GM21390 (cell line): Measurements from ENCODE around the gene TMEM95.
A peak's percentile ranks its signal among the peaks of the same experiment; 100 is the strongest.
"Not testable (repeated sequence)": the region's sequence is repeated elsewhere in the genome, so short reads cannot be mapped to it uniquely, and the experiment has no call there.

Source experiments
- ATAC-seq: cut with Tn5 transposase; IDR thresholded peaks from one replicate; pipeline ENCODE4 v1.9.1; 2021; ENCODE audit not compliant: unreplicated experiment

The TMEM95 gene

DNA sequence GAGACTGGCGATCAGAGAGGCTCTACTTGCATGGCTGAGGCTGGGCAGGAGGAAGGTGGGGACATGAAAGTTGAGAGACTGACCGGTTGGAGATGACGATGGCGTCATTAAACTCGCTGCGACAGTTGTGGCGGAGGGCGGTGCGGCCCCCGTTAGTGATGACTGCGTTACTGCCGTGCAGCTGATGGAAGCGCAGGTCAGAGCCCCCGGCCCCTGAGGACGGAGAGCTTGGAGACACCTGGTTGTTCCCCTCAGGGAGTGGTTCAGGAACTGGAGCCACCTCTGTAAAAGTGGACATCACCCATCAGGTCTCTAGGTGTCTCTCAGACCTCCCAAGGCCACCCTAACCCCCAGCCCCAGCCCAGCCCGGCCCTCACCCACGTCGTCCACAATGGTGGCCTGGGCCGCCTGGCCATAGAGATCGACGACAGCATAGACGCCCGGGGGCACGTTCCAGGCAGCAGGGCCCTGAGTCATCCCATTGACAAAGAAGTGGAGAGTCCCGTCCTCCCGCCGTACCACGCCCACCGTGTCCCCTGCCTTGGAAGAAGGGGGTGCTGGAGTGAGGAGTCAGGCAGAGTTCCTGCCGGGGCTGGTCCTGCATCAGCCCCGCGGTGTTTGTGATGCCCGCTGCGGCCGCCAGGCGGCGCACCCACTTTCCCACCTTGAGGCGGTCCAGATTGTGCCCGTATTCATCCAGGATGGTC is 31.1 kb upstream of the TMEM95 start:
- ATAC-seq = no peak

DNA sequence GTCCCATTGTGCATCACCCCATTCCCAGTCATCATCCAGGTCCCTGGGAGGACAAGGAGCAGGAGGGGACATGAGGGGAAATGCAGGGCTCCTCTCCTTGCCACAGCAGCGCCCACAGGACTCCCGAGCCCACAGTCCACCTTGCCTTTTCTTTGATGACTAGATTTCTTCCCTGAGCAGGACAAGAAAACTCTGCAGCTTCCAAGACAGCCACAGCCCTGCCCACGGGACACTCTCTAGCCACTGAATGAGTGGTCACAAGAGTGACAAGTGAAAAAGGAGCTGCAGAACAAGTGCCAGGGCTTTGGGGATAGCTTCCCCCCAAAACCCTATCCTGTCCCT is 30.5 kb upstream of the TMEM95 start:
- no peak for ATAC-seq

DNA sequence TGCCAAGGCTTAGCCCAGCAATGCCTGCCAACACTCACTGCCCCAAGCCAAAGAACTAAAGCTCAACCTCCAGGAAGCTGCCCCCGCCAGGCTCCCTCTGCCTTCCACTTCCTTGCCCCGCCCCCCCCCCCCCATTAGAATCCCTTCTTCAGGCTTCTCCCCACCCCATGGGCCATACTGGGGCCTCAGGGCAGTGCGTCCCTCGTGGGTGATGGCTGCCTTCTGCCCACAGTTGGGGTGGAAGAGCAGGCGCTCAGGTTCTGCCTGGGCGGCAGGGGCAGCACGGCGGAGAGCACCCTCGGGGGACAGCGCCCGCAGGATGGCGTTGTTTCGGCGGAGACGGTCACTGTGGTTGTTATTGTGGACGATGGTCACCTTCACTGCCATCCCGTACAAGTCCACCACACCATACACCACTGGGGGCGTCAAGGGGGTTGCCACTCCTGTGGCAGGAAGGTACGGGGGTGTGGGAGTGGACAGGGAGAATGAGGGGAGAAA is 29.9 kb upstream of the TMEM95 start:
- ATAC-seq = no peak

DNA sequence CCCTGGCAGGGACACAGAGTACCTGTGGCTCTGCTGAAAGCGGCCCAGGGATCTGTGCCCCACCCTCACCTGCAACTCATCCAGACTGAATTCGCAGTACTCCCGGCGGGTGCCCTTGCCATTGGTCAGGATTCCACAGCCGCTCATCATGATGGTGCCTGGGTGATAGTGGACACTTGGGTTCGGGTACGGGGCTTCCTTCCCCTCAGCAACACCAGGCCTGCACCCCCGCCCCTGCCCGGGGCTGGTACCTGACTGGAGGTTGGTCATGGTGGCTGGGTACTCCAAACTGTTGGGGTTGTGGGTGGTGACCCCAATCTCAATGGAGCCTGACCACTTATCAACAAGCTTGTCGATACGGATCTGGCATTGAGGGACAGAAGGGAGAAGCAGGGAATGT is 28.8 kb upstream of the TMEM95 start:
- ATAC-seq = no peak

DNA sequence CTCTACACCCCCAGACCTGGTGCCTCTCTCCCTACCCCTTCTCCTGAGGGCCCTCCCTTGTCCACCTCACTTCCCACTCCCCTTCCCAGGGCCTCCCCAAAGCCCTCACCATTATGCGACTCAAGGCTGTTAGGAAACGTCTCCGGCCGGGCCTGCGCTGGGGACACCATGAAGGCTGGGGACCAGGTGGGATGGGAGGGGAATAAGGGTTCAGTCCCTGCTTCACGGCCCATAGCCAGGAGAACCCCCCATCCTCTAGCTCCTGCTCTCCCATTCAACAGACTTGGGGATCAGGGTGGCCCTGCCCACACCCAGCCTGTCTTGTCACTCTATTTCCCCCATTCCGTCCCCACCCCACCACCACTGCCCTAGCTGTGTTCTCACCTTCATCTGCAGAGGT is 27.9 kb upstream of the TMEM95 start:
- ATAC-seq = no peak

DNA sequence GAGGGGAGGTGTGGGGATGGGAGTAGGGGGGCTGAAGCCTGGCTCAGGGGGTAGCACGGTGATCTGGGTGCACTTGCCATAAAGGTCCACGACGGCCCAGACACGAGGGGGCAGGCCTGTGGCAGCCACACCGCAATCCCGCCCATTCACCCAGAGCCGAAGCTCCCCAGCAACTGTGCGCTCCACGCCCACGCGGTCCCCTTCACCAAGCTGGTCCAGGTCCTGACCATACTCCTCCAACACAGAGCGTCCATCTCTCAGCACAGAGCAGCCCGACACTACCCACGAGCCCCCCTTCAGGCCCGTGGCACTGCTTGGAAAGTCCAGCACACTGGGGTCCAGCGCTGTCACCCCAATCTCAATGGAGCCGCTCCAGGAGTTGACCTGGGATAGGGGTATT is 27.5 kb upstream of the TMEM95 start:
- ATAC-seq = no peak

DNA sequence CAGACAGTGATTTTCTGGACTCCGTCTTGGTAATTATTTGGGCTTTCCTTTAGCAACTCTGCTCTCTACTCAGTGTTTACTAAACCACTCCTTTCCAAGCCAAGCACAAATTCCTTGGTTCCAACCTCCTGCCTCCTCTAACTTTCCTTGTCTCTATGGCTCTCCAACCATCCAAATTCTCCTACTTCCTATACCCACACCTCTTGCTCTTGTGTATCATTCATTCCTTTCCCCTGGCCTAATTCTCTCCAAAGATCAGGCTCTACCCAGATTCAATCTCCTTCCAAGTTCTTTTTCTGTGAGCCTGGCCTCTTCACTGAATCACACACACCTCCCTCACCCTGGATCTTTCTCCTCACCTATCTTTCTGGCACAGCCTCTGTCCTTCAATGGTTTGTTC is 26.9 kb upstream of the TMEM95 start:
- no peak for ATAC-seq

DNA sequence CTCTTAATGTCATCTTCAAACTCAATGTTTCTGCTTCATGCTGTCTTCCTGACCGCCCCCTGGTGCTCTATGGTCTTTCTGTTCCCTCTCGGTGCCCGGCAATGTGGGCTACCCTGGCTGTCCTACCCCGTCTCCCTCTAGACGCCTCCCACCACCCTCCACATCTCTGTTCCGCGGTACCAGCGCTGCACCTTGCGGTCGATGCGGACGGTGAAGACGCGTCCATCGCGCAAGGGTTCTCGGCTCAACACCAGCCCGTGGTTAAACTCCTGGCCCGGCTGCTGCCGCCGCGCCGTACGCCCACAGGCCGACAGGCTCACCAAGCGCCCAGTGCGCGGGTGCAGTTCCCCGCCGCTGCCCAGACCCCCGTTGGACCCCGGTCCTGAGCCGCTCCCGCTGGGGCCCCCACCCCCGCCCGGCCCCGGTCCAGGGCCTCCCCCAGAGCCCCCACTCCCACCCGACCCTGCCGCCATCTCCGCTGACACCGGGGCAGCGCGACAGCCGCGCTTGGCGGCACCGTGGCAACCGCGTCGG is 26.0 kb upstream of the TMEM95 start, which contains the start of gene NEURL4:
Gene NEURL4 (minus strand): TSS at position 496 of the 534 bp plus-strand sequence. CDS start 23 bp downstream, at position 473.
- ATAC-seq = no peak

DNA sequence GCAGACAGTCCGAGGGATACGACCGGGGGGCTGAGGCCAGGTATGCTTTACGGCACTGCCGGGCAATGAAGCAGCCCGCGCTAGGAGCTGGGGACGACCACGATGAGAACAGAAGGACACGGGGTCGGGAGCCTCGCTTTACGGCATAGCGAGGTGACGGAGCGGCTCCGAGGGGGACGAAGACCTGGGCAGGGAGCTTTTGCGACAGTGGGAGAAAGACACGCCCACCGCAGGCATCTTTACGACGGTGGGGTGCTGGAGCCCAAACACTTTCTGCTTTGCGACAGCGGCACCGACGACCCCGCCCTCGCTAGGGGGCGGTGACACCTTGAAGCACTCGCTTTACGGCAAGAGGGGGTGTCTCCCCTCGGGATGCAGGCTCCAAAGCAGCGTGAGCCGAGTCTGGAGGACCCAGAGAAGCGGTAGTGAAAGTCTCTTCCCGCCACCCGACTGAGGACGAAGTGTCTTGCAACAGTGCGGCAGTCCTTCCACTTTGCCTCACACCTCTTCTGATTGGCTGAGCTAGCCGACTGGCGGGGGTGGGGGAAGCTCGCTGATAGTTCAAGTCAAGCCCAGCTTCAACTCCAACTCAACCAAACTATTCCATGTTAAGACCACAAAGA is 25.5 kb upstream of the TMEM95 start:
- ATAC-seq = peak; percentile 54

DNA sequence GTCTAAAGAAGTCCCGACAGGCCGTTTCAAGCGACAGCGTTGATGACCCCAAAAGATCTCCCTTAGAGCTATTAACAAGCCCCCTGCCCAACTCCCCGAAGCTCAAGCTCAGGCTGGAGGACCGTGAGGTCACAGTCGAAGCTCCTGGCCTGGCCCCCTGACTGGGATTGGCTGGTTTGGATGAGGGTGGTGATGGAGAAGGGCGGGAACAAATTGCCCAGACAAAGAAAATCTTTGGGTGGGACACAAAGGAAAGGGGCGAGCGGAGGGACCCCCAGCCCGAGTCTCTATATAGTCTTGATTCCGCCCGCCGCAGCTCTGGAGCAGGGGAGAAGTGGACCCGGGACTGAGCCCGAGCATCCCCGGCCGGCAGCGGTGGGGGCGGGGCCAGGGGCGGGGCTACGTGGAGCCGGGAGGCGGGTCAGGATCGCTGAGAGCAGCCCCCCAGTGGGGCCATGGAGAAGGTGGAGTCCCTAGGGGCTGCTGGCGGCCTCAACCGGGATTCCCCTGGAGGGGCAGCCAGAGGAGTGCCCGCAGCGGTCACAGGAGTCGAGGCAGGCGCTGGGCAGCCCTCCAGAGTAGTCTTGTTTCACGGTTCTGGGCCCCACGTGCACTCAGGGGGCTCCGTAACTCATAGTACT is 24.8 kb upstream of the TMEM95 start:
- ATAC-seq = peak; percentile 39

DNA sequence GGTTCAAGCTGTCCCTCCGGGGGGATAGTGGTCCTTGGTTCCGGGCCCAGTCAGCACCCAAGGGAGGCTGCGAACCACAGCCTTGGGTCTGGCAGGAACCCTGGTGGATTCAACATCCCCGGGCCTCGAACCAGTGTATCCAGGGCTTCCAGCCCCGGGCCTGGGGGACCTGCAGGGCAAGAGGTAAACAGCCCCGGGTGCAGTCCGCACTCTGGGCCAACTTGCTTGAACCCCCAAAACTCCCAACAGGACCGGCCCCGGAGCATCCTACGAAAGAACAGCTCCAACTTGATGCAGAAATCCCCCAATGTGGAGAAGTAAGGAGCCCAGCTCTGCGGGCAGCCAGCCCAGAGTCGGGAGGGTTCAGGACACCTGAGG is 24.3 kb upstream of the TMEM95 start:
- no peak for ATAC-seq

DNA sequence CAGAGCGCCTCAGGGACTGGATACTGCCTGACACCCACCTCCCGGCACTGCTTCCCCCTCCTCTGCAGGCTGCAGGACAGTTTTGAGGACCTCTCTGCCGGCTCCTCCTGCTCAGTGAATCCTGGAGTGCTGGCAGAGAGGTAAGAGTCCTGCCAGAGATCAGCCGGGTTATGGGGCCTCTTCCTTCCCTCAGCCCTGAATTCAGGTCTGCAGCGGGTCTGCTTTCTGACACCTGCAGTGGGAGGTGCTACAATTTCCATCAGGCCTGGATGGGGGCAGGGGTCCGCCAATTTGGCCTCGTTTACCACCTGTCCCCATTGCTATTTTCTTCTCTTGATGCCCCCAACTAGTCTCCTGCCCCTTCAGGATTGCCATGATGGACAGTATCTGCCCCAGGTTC is 22.8 kb upstream of the TMEM95 start:
- ATAC-seq = no peak

DNA sequence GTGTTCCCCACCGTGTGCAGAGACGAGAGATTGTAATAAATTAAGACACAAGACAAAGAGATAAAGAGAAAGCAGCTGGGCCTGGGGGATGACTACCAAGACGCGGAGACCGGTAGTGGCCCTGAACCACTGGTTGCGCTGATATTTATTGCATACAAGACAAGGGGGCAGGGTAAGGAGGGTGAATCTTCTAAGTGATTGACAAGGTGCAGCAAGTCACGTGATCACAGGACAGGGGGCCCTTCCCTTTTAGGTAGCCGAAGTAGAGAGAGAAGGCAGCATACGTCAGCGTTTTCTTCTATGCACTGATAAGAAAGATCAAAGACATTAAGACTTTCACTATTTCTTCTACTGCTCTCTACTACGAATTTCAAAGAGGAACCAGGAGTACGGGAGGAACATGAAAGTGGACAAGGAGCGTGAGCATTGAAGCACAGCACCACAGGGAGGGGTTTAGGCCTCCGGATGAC is 22.3 kb upstream of the TMEM95 start:
- ATAC-seq = not testable (repeated sequence)

DNA sequence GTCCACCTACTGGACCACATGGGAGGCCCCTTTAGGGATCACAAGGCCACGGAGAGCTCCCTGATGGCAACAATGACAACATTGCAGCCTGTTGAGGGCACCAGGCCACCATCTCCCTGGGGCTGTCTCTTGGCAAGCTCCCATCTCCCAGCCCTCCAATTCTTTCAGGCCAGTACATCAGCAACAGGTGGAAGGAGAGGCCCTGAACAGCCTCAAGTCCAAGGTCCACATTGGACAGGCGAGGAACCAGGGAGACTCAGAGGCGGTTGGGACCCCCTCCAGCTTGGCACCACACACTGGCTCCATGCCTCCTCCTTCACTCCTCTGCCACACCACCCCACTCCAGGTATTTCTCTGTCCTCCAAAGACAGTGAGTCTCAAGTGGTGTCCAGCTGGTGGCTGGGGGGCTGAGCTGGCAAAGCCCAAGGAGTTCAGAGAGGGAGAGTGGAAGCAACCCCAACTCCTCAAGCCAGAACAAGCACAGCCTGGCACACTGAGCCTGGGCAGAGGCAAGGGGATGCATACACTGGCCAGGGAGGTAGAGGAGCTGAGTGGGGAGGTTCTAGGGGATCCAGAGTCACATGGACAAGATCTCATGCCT is 19.9 kb upstream of the TMEM95 start:
- ATAC-seq = no peak

DNA sequence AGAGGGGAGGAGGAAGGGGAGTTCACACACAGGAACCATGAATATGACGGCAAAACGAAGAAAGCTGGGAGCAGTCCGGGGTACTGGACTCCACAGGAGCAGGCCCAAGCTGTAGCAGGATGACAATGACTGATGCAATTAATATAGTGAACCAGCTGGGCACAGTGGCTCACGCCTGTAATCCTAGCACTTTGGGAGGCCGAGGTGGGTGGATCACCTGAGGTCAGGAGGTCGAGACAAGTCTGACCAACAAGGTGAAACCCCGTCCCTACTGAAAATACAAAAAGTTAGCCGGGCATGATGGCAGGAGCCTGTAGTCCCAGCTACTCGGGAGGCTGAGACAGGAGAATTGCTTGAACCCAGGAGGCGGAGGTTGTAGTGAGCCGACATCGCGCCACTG is 19.2 kb upstream of the TMEM95 start:
- not testable (repeated sequence) for ATAC-seq

DNA sequence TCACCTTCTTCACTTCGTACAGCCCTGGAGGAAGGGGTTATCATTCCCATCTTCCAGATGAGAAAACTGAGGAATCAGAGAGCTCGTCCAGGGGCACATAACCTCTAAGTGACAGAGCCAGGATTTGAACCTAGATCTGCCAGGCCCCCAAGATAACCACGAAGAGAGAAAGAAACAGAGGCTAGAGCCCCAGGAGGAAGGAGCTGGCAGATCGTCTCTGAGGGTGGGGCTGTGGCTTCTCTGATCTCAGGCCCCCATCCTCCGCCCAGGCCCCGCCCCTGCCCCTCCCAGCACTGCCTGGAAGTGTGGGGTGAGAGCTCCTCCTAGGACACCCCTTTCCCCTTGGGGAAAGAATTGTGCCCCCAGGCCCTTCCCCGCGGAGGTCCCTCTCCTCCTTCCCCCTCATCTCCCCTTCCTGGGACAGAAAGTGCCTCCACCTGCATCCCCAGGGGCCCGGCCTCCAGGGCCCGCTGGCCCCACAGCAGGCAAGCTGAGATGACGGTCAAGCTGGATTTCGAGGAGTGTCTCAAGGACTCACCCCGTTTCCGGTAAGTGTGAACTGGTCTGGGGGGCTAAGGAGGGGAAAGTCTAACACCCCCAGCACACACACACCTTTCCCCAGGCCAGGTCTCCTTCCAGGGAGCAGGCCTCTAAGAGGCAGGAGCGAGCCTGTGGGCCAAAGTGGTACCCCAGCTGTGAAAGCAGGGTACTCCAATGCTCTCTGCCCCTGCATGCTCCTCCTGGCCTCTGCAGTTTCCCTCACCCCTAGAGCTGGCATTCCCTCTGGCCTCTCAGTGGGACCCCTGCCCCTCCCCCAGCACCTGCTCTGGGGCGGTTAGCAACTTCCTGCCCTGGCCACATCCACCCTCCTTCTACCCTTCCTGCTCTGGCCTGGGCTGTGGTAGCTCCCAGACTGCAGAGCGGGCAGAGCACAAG is 18.4 kb upstream of the TMEM95 start, which contains the start of gene ACAP1:
Gene ACAP1 (plus strand): TSS at position 290 of the 936 bp plus-strand sequence. CDS start 206 bp downstream, at position 496.
- no peak for ATAC-seq

DNA sequence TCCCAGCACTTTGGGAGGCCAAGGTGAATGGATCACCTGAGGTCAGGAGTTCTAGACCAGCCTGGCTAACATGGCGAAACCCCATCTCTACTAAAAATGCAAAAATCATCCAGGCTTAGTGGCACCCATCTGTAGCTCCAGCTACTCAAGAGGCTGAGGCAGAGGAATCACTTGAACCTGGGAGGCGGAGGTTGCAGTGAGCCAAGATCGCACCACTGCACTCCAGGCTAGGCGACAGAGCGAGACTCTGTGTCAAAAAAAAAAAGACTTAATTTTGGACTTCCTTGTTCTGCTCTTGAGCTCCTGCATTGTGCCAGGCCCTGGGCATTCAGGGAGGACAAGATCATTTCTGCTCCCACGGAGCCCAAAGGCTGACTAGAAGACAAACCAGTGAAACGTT is 17.4 kb upstream of the TMEM95 start:
- ATAC-seq = not testable (repeated sequence)

DNA sequence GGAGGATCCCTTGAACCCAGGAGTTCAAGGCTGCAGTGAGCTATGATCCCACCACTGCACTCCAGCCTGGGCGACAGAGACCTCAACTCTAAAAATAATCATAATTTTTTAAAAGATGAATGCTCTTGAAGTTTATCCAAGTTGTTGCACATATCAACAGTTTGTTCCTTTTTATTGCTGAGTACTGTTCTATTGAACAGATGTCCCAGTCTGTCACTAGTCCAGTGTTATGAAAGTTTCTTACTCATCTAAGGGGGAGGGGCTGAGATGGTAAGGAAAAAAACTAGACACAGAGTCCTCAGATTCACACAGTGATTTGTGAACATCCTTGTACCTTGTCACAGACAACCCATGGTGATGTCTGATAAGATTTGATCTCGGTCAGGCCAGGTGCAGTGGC is 14.8 kb upstream of the TMEM95 start:
- no peak for ATAC-seq

DNA sequence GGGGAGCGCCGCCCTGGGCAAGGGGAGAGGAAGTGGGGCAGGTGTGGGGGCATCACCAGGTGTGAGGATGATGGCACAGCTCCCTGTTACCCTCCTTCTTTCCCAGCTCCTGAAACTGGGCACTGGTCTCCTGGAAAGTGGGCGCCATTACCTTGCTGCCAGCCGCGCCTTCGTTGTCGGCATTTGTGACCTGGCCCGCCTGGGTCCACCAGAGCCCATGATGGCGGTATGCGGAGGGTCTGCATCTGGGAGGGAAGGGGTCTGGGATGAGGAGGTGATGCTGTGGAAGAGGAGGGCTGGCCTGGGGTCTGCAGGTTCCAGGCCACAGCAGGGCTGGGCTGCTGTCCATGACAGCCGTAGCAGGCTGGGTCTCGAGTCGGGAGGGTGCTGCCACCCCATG is 13.1 kb upstream of the TMEM95 start:
- ATAC-seq = no peak

DNA sequence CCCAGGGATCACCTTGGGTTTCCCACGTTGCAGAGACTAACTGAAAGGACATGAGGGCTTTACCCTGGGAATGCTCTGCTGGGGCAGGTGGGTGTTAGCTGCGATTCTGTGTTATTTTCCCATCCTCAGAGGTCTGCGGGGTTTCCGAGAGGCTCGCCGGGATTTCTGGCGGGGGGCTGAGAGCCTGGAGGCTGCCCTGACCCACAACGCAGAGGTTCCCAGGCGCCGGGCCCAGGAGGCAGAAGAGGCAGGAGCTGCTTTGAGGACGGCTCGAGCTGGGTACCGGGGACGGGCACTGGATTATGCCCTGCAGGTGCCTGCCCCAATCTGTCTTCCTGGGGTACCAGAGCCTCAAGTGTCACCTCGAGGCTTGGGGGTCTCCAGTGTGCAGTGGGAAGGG is 11.7 kb upstream of the TMEM95 start:
- ATAC-seq = no peak
